Right cardiac atrium (tissue), 5 donors: ENCODE measurements around the gene TMED1. TPM values are rescaled to one million over a fixed set of nuclear protein-coding genes. Genes with fewer than 3 reads are reported as not detected.

Experiments used
- ATAC-seq, 2 donors: fragments of 200-7000 bp; cut with Tn5 transposase; one replicate each; pipeline versions ENCODE4 v1.8.0 to v1.9.1; 2020; ENCODE audit warnings: moderate library complexity in 2 of 2, mild to moderate bottlenecking in 1 of 2
- DNase-seq, 3 donors: peaks; one replicate each; pipeline ENCODE4 v3.0.0-alpha.2; 2020
- H3K27ac ChIP-seq: one replicate; pipeline ENCODE4 v1.5.1; 2013; ENCODE audit warnings: mild to moderate bottlenecking, low read length, control low read depth, moderate library complexity
- H3K27me3 ChIP-seq: one replicate; pipeline ENCODE4 v1.6.1; 2013; ENCODE audit not compliant: control insufficient read depth, insufficient read depth
- H3K4me1 ChIP-seq: one replicate; pipeline ENCODE4 v1.6.1; 2013; ENCODE audit warnings: low read length; ENCODE audit not compliant: control insufficient read depth, insufficient read depth
- H3K4me3 ChIP-seq: one replicate; pipeline ENCODE4 v1.5.1; 2013; ENCODE audit warnings: low read length, control low read depth
- H3K9me3 ChIP-seq: one replicate; pipeline ENCODE4 v1.6.1; 2013; ENCODE audit warnings: low read length; ENCODE audit not compliant: control insufficient read depth
- WGBS: extraction: QIAGEN DNeasy Blood & Tissue Kit; methylation state at CpG from one replicate; pipeline ENCODE4 v1.1.7; 2013; 5-methylcytosine and 5-hydroxymethylcytosine counted together
- intact Hi-C, 4 donors: fragments of 100-400 bp; cut with DNase I; formaldehyde crosslinking; loops; one replicate each; pipeline versions ENCODE4 v1.11.0 to v1.14.0; 2022 to 2023
- polyA plus RNA-seq: library from polyadenylated mRNA; stranded (reverse); fragments of 200-250 nt; gene quantifications from one replicate; pipeline ENCODE4 v1.2.3, GENCODE V29; 2013
- total RNA-seq, 4 donors: library from RNA; stranded (reverse); fragmentation: NEBNext Ultra II Directional; extraction: Animal tissue kit (Norgen Biotek cat#: 25700); gene quantifications; one replicate each; pipeline ENCODE4 v1.2.1, GENCODE V29; 2021
- donor health status: healthy with polysubstance abuse.
- donor health status: DM: no; HTN: yes; CAD: no.
- donor health status: DM: no; HTN: no; CAD: no.
- donor health status: DM: no; HTN: yes; CAD: no; lungs with severe emphysema.
- donor health status: DM: yes; HTN: yes; CAD: no.

TMED1 gene
- total and polyA plus RNA-seq, 5 donors, result 24.6 to 43.4 (median 28.7) TPM

DNA sequence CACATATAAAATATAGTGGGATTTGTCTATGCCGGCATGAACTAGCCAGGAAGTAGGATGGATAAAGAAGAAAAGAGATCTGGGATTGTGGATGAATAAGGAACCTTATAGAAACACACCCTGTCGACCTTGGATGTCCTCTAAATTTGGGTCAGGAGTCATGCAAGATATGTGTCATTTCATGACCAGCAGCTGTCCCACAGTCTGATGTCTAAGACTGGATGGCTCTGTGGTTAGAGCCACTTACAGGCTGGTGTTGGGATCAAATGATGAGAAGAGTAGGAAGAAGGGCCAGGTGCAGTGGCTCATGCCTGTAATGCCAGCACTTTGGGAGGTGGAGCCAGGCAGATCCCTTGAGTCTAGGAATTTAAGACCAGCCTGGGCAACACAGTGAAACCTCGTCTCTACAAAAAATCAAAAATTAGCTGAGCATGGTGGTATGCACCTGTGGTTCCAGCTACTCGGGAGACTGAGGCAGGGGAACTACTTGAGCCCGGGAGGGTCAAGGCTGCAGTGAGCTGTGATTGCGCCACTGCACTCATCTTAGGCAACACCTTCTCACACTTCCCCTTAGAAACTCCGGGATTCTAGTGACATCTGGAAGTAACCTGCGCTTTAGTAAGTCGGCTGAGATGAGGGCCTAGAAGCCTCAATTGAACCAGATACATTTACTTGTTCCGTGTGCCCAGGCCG is 30.8 kb downstream of the TMED1 start:
- ATAC-seq, result no peak
- no peak overlapping the region for H3K27ac ChIP-seq
- H3K4me1 ChIP-seq, result no peaks in the 10 kb centered on the region
- no peaks in the 10 kb centered on the region for H3K9me3 ChIP-seq
- 85% methylated on average over 11 of the region's 11 CpGs for WGBS
- DNase-seq, result no peak
- no peaks in the 10 kb centered on the region for H3K27me3 ChIP-seq
- intact Hi-C loops, result no loop called here
- no peak overlapping the region for H3K4me3 ChIP-seq

DNA sequence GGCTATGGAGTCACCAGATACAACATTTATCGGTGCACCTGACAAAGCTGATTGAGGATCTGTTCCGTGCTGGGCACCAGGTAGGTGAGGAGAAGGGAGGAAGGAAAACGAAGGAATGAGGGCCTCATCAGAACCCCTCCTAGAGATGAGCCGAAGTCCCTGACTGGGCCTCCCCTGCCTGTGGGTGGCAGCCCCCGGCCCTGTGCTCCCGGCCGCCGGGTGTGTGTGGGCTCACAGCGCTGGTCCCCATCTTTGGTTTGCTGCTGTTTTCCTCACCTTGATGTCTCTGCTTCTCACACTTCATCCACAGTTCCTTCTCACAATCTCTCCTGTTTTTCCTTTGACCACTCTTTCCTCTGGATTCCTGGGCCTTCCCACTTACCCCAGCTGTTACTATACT is 32.8 kb downstream of the TMED1 start:
- no peaks in the 10 kb centered on the region for H3K9me3 ChIP-seq
- no peak for DNase-seq
- ATAC-seq, result no peak
- no peak overlapping the region for H3K4me3 ChIP-seq
- H3K27ac ChIP-seq, result no peak overlapping the region
- H3K27me3 ChIP-seq, result no peaks in the 10 kb centered on the region
- no peaks in the 10 kb centered on the region for H3K4me1 ChIP-seq
- WGBS, result 95% methylated on average over 9 of the region's 9 CpGs
- intact Hi-C loops, result no loop called here

DNA sequence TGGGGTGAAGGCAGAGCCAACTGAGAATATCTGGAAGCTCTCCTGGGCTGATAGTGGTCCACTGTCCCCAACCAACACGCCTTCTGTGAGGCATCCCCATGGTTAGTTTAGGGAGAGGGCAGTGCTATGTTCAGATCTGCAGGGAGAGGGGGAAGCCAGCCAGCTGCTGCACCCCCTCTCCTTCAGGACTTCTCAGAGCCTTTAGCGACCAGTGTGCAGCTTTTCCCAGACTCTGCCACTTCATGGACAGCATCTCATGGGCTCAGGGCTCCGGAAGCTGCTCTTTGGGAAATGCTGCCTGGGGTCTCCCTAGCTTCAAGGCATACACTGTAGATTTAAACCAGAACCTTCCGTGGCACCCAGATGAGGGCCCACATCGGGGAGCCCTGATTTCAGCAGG is 33.5 kb downstream of the TMED1 start:
- ATAC-seq (no peak), DNase-seq (no peak)
- intact Hi-C loops, result no loop called here
- Histone ChIP-seq H3K4me1 (no peaks in the 10 kb centered on the region), H3K27me3 (no peaks in the 10 kb centered on the region), H3K4me3 (no peak overlapping the region), H3K27ac (no peak overlapping the region), H3K9me3 (no peaks in the 10 kb centered on the region)
- WGBS, result 95% methylated on average over 5 of the region's 5 CpGs

DNA sequence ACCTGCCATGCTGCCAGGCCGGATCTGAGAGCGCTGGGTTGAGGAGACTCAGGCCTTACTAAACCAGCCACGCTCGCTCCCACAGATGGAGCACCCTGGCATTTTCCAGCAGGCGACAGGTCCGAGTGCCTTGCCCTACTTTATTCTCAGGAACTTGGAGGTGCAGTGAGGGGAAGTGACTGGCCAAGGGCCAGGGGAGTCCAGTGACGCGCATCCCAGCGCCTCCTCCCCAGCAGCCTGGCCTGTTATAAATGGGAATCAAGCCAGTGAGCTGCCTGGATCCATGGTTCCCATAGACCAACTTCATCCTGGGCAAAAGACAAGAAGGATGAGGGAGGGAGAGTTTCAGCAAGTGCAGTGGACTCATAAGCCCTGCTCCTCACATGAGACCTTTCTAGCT is 35.5 kb downstream of the TMED1 start:
- H3K9me3 ChIP-seq, result no peaks in the 10 kb centered on the region
- no peaks in the 10 kb centered on the region for H3K27me3 ChIP-seq
- peak overlapping the region; percentile 10 for H3K27ac ChIP-seq
- ATAC-seq (peak; percentile 60 to 77), DNase-seq (peak; percentile 64 to 81 (median 74))
- intact Hi-C loops, result no loop called here
- no peaks in the 10 kb centered on the region for H3K4me1 ChIP-seq
- H3K4me3 ChIP-seq, result no peak overlapping the region
- 35% methylated on average over 9 of the region's 9 CpGs for WGBS

DNA sequence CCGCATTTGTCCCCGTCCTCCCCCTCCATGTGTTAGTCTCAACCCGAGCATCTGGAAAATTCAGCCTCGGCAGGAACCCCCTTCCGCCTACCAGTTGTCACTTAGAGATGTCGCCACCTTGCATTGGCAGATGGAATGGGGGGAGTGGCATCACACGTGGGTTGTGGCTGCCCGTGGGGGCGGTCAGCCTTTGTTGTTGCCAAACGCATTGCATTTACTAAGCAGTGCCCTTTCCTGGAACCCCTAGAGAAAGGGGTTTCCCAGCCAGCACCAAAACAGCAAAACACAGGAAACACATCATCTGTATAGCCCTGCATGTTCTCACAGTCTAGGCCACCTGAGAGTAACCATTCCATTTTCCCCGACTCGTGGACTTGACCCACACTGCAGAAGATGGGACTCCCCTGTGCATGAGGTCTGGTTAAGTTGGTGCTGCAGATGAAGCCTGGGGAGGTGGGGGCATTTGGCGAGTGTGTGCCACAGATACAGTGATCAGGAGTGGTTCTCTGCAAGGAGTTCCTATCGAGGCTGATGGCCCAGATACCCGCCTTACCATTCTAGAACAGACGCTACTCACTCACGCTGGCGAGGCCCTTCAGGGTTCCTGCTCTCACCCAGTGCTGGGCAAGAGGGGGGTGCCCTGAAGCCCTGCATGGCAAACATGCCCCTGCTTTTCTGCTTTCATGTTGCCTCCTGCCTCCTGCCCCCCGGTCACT is 38.3 kb downstream of the TMED1 start:
- Histone ChIP-seq H3K27ac (no peak overlapping the region), H3K4me3 (no peak overlapping the region), H3K27me3 (no peaks in the 10 kb centered on the region), H3K9me3 (no peaks in the 10 kb centered on the region), H3K4me1 (no peaks in the 10 kb centered on the region)
- intact Hi-C loops, result no loop called here
- WGBS, result 58% methylated on average over 19 of the region's 19 CpGs
- DNase-seq (no peak), ATAC-seq (no peak)

DNA sequence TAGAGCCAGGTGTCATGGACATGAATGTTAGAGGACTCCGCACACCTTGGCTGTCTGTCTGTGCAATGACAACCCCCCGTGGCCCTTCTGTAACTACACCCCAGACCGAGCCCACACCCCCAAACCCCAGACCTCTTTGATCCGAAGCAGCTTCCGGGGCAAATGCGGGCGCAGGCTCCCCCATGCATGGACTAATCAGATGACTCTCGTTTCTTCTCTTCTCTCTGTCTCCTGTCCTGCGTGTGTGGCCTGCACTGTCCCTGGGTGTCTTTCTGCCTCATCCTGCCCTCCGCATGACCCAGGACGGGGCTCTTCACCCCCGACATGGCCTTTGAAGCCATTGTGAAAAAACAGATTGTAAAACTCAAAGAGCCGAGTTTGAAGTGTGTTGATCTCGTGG is 38.9 kb downstream of the TMED1 start:
- Histone ChIP-seq H3K27ac (no peak overlapping the region), H3K4me3 (no peak overlapping the region), H3K4me1 (no peaks in the 10 kb centered on the region), H3K9me3 (no peaks in the 10 kb centered on the region), H3K27me3 (no peaks in the 10 kb centered on the region)
- ATAC-seq, result no peak
- intact Hi-C loops, result no loop called here
- WGBS, result 83% methylated on average over 14 of the region's 14 CpGs
- no peak for DNase-seq

DNA sequence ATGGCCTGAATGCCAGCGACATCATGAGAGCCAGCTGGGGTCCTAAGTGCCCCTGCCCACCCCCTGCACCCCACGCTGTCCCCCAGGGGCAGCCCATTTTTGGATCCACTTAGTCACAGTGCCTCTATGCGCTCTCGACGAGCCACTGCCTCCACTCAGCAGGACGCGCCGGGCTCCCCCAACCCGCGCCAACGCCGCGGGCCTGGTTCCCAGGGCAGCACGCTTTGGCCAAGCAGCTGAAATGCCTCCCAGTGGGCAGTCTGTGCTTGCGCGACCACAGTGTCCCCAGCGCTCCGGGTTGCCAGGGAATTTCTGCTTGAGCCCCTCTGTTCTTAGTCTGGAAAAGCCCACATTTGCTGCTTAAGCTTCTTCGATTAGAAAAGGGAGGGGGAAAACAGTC is 39.4 kb downstream of the TMED1 start:
- Histone ChIP-seq H3K4me1 (no peaks in the 10 kb centered on the region), H3K9me3 (no peaks in the 10 kb centered on the region), H3K27ac (no peak overlapping the region), H3K4me3 (no peak overlapping the region), H3K27me3 (no peaks in the 10 kb centered on the region)
- intact Hi-C loops, result no loop called here
- 93% methylated on average over 19 of the region's 19 CpGs for WGBS
- no peak for DNase-seq
- no peak for ATAC-seq

DNA sequence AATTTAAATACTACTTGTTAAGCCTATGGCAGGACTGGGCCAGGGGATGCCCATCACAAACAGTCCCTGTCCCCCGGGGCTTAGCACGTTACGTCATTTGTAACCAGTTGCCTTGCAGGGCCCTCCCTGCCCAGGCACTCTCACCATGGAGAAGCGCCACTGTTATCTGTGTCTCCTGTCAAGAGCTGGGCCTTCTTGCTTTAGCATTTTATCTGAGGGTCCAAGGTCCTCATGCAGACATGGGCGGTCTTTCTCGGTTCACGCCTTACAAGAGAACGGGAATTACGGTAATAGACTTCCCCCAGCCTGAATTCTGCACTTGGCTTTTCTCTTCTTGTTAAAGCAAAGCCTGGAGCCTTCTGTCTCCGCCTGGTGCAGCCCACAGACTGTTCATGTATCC is 46.1 kb downstream of the TMED1 start:
- intact Hi-C loops, result loop anchor here in 1 of 4 donors (10.0 kb wide), 1 partner anchor 75 kb away; no protein-coding TSS in a partner anchor
- WGBS, result 79% methylated on average over 10 of the region's 10 CpGs
- DNase-seq (no peak), ATAC-seq (peak in 1 of 2 donors; percentile 20)
- Histone ChIP-seq H3K4me1 (no peaks in the 10 kb centered on the region), H3K4me3 (no peak overlapping the region), H3K27ac (no peak overlapping the region), H3K9me3 (no peaks in the 10 kb centered on the region), H3K27me3 (no peaks in the 10 kb centered on the region)

DNA sequence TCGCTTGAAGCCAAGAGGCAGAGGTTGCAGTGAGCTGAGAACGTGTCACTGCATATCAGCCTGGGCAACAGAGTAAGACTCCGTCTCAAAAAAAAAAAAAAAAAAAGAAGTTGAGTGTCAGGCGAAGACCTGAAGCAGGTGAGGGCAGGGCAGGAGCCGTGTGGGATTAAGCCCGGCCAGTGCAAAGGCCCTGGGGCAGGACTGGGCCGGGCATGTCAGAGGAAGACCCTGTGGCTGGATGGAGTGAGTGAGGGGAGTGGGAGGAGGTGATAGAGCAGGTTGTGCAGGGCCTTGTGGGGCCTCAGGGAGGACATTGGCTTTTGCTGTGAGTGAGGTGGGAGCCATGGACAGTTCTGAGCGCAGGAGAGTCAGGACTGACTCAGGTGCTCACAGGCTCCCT is 47.9 kb downstream of the TMED1 start:
- Histone ChIP-seq H3K27me3 (no peaks in the 10 kb centered on the region), H3K4me1 (no peaks in the 10 kb centered on the region), H3K27ac (no peak overlapping the region), H3K9me3 (no peaks in the 10 kb centered on the region), H3K4me3 (no peak overlapping the region)
- ATAC-seq (no peak), DNase-seq (no peak)
- 95% methylated on average over 8 of the region's 8 CpGs for WGBS
- intact Hi-C loops, result loop anchor here in 1 of 4 donors (10.0 kb wide), 1 partner anchor 77 kb away; no protein-coding TSS in a partner anchor

DNA sequence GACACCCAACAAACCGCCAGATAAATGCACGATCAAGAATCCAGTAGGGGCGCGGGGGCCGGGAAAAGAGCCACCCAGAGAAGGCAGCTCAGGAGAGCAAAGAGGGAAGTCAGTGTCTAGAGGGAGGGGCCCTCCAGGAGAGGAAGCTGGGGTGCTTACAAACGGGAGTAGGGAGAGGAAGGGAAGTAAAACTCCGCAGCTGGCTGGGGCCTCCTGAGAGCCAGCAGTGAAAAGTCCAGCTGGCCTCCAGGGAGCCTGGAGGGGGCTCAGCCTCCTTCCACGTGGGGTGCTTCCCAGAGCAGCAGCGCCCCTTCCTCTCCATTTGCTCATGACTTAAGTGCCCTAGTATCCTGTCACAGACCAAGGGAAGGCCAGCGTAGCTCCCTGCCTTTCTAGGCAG is 51.8 kb downstream of the TMED1 start:
- ATAC-seq (peak; percentile 21 to 34), DNase-seq (peak in 2 of 3 donors; percentile 43 to 71)
- H3K27me3 ChIP-seq, result no peaks in the 10 kb centered on the region
- no peak overlapping the region for H3K4me3 ChIP-seq
- intact Hi-C loops, result loop anchor here in 1 of 4 donors (10.0 kb wide), 1 partner anchor 81 kb away; no protein-coding TSS in a partner anchor
- peaks cover 3% of the 10 kb centered on the region for H3K4me1 ChIP-seq
- H3K27ac ChIP-seq, result no peak overlapping the region
- 58% methylated on average over 10 of the region's 10 CpGs for WGBS
- no peaks in the 10 kb centered on the region for H3K9me3 ChIP-seq

DNA sequence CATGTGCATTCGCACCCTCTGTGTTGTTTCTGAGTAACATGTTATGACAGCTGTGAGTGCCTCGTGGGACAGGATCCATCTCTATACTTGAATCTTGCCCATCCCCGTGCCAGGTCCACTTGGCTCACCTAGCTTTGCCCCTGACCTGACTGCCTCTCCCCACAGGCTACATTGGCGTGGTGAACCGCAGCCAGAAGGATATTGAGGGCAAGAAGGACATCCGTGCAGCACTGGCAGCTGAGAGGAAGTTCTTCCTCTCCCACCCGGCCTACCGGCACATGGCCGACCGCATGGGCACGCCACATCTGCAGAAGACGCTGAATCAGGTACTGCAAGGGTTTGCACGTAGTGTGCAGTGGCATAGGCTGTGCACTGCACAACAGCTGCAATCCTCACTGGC is 53.2 kb downstream of the TMED1 start:
- intact Hi-C loops, result loop anchor here in 1 of 4 donors (10.0 kb wide), 1 partner anchor 82 kb away; no protein-coding TSS in a partner anchor
- no peak overlapping the region for H3K27ac ChIP-seq
- WGBS, result 75% methylated on average over 13 of the region's 13 CpGs
- ATAC-seq, result no peak
- H3K27me3 ChIP-seq, result no peaks in the 10 kb centered on the region
- peaks cover 3% of the 10 kb centered on the region for H3K4me1 ChIP-seq
- DNase-seq, result peak in 1 of 3 donors; percentile 64
- H3K4me3 ChIP-seq, result no peak overlapping the region
- H3K9me3 ChIP-seq, result no peaks in the 10 kb centered on the region
